ENCODE measurements around the gene PRPF8. TPM values are rescaled to one million over a fixed set of nuclear protein-coding genes. Genes with fewer than 3 reads are reported as not detected.

Gene PRPF8
- total and polyA plus RNA-seq, 2 of the 13 experiments (the other 11 are each of a cell fraction or from before 2014, with no cell fraction given): 112 to 179 TPM

- TF ChIP-seq ZNF326 (CRISPR knock-in tag; IDR thresholded peaks at IDR 0.05; ENCODE audit: borderline replicate concordance): no peak
- no peak for TF ChIP-seq TRIM24 (CRISPR knock-in tag; IDR thresholded peaks at IDR 0.05)
- TF ChIP-seq LCORL (IDR thresholded peaks at IDR 0.05): no peak
- peak; percentile 75 for TF ChIP-seq LCORL (CRISPR knock-in tag; IDR thresholded peaks at IDR 0.05)
- no peak for TF ChIP-seq HCFC1 (IDR thresholded peaks at IDR 0.05; ENCODE audit: low read depth, low read length)
- no peak for TF ChIP-seq TCF7L2 (IDR thresholded peaks at IDR 0.05; ENCODE audit: low read depth, low read length)
- 0 out of 2 replicates have a peak, but pooled peaks have one; percentile 11 for TF ChIP-seq POLR2AphosphoS5 (IDR thresholded peaks at IDR 0.05; ENCODE audit: low read depth, low read length)
- TF ChIP-seq AGO2 (optimal IDR thresholded peaks at IDR 0.05; ENCODE audit: low read depth, low read length): peak; percentile 98
- peak; percentile 40; the same call in 1 of the 2 replicates for TF ChIP-seq RXRB (CRISPR knock-in tag; IDR thresholded peaks at IDR 0.05; ENCODE audit: borderline replicate concordance)
- no peak for TF ChIP-seq HOXA5 (CRISPR knock-in tag; IDR thresholded peaks at IDR 0.05)
- TF ChIP-seq ZNF331 (CRISPR knock-in tag; IDR thresholded peaks at IDR 0.05): no peak; the same call in 1 of the 2 replicates
- no peak for TF ChIP-seq ZC3H4 (CRISPR knock-in tag; IDR thresholded peaks at IDR 0.05; ENCODE audit: borderline replicate concordance)
- TF ChIP-seq POGK (CRISPR knock-in tag; conservative IDR thresholded peaks at IDR 0.05): no peak
- peak; percentile 64 for TF ChIP-seq NFYB (CRISPR knock-in tag; IDR thresholded peaks at IDR 0.05)
- TF ChIP-seq, protein P1, sequence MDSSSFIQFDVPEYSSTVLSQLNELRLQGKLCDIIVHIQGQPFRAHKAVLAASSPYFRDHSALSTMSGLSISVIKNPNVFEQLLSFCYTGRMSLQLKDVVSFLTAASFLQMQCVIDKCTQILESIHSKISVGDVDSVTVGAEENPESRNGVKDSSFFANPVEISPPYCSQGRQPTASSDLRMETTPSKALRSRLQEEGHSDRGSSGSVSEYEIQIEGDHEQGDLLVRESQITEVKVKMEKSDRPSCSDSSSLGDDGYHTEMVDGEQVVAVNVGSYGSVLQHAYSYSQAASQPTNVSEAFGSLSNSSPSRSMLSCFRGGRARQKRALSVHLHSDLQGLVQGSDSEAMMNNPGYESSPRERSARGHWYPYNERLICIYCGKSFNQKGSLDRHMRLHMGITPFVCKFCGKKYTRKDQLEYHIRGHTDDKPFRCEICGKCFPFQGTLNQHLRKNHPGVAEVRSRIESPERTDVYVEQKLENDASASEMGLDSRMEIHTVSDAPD (CRISPR knock-in tag; IDR thresholded peaks at IDR 0.05): no peak
- no peak for TF ChIP-seq ZNF460 (CRISPR knock-in tag; IDR thresholded peaks at IDR 0.05; ENCODE audit: borderline replicate concordance)
- no peak for TF ChIP-seq TGIF2 (CRISPR knock-in tag; IDR thresholded peaks at IDR 0.05)
- TF ChIP-seq TAF15 (IDR thresholded peaks at IDR 0.05; ENCODE audit: low read depth, low read length, poor library complexity, severe bottlenecking): no peak
- no peak for TF ChIP-seq PRDM15 (CRISPR knock-in tag; IDR thresholded peaks at IDR 0.05)
- no peak for TF ChIP-seq JDP2 (CRISPR knock-in tag; IDR thresholded peaks at IDR 0.05; ENCODE audit: borderline replicate concordance)
- TF ChIP-seq ZNF83 (CRISPR knock-in tag; IDR thresholded peaks at IDR 0.05; ENCODE audit: borderline replicate concordance): no peak
- TF ChIP-seq CENPBD1 (CRISPR knock-in tag; IDR thresholded peaks at IDR 0.05; ENCODE audit: borderline replicate concordance, low read depth): no peak
Observed at GRCh38 chr17:1709971-1710806, 25.5 kb upstream of the PRPF8 start, which contains the start of gene TLCD2 (continued).
